ENCODE data around the gene CDK14.

- no peak for TF ChIP-seq CTCF (IDR thresholded peaks at IDR 0.05; ENCODE audit: borderline replicate concordance, extremely low read depth, low read length, poor library complexity, severe bottlenecking)
- TF ChIP-seq EZH2 (IDR thresholded peaks at IDR 0.05; ENCODE audit: borderline replicate concordance, low read depth, low read length, severe bottlenecking) = no peak
Observed at GRCh38 chr7:90844421-90844820, 248.3 kb downstream of the CDK14 start.

Data from DND-41 (cell line).